GM19193 (cell line): ENCODE results near the gene TMEM203.

Source experiments
- POLR2A ChIP-seq: IDR thresholded peaks from 4 replicates; pipeline ENCODE4 v1.6.1; 2011; ENCODE audit not compliant: insufficient read depth, insufficient read length; ENCODE audit errors: extremely low read depth

The TMEM203 gene

GRCh38 chr9:137178201-137178938 is 27.1 kb downstream of the TMEM203 start:
- TF ChIP-seq POLR2A, result no peak

- TF ChIP-seq POLR2A, result peak; percentile 31
These were observed 28.9 kb downstream of the TMEM203 start for GRCh38 chr9:137176302-137177182.

GRCh38 chr9:137175345-137175961 is 30.0 kb downstream of the TMEM203 start:
- no peak for TF ChIP-seq POLR2A

DNA sequence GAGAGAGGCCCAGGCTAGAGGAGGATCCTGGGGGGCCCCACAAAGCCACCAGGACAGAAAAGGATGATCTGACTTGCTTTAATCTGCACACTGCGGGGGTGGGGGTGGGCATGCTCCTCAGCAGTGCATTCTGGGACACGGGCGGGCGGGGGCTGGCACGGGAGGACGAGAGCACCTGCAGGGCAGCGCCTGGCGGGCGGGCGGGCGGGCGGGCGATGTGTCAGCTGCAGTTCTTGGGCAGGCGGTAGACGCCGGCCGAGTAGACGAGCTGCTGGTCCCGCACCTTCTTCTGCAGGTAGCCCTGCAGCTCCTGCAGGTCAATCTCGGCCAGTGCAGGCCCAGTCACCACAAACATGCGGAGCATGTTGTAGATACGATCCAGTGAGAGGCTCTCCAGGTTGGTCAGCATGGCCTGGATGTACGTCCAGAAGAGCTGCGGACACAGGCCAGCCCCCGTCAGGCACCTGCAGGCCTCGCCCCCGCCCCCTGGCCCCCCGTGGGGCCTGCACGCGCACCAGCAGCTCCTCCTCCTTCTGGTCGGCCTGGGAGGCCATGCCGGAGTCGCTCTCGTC is 30.6 kb downstream of the TMEM203 start:
- no peak for TF ChIP-seq POLR2A

GRCh38 chr9:137173796-137174664 is 31.4 kb downstream of the TMEM203 start:
- TF ChIP-seq POLR2A, result no peak

DNA sequence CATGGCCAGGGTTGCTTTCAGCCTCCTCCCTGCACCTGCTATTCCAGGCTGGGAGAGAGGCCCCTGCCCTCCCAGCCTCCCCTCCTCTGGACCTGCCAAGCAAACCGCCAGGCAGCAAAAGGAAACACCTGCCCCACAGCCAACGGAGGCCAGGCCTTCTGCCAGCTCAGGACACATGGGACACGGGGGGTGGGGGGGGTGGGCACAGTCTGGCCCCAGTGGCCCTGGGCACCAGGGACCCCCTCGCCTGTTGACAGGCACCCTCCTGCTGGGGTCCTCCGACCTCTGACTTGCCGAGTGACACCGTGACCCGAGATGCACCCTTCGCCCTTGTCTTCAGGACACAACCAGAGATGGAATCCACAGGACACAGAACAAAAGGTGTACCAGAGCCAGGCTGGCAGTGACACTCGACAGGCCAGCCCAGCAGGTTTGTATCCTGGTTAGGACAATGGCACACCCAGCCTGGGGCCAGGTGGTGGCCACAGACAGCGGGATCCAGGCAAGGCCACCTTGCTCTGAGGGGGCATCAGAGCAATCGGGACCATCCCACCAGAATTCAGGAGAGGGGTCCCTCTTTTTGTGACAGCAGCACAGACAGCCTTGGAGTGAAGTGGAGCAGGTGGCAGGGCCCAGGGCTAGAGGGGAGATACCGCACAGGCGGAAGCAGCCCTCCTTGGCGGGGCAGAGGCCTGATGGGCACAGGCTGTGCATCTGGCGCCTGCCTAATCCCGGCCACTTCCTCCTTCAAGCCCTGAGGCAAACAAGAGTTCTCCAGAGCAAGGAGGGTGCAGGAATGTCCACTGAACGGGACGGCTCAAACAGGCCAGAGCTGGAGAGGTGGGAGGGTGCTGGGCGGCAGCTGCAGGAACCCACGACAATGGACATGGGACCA is 32.3 kb downstream of the TMEM203 start:
- no peak for TF ChIP-seq POLR2A

- no peak for TF ChIP-seq POLR2A
These were observed 34.1 kb downstream of the TMEM203 start for GRCh38 chr9:137171149-137171900.

GRCh38 chr9:137170486-137171148 is 34.8 kb downstream of the TMEM203 start:
- TF ChIP-seq POLR2A, result no peak

- TF ChIP-seq POLR2A, result no peak
These were observed 35.5 kb downstream of the TMEM203 start, which contains the start of gene LRRC26 for GRCh38 chr9:137169896-137170358. LRRC26 (minus strand) TSS chr9:137170051; CDS start chr9:137169943, 108 bp downstream.

DNA sequence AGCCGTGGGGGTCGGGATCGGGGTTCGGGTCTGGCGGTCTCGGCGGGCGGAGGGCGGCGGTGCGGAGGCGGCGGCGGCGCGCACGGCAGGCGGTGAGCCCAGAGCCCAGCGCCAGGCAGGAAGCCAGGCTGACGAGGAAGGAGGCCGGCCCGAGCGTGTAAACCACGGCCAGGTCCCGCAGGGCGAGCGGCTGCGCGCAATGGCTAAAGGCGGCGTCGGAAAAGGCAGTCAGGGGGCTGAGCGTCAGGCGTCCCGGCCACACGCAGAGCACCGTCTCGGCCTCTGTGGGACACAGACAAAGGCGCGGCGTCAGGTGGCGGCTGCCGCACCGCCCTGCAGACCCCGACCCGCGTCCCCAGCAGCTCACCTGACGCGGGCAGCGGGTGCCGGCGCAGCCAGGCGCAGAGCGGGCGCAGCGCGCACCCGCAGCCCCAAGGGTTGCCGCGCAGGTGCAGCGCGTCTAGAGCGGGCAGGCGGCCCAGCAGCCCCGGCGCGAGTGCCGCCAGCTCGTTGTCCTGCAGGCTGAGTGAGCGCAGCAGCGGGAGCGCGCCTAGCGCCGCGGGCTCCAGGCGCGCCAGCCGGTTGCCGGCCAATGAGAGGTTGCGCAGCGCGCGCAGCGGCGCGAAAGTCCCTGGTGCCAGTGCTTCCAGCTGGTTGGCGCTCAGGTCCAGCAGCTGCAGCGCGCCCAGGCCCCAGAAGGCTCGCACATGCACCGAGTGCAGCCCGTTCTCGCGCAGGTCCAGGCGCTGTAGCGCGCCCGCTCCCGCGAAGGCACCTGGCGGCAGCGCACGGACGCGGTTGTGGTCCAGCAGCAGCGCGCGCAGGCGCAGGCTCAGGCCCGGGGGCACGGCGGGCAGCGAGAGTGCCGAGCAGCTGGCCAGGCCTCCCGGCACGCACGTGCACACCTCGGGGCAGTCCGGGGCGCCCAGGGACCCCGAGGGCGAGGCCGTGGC is 36.3 kb downstream of the TMEM203 start:
- TF ChIP-seq POLR2A, result no peak

DNA sequence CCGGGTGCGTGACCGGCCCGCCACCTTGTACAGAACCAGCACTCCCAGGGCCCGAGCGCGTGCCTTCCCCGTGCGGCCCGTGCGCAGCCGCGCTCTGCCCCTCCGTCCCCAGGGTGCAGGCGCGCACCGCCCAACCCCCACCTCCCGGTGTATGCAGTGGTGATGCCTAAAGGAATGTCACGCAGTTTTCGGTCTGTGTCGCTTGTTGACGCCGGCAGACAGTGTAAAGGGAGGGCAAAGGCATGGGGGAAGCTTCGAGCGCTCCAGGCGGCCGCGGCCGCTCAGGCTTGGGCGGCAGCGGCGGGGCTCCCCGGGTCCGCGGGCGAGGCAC is 36.9 kb downstream of the TMEM203 start:
- TF ChIP-seq POLR2A, result no peak
